ENCODE results near the gene KMT2E. TPM values are rescaled to one million over a fixed set of nuclear protein-coding genes. Genes with fewer than 3 reads are reported as not detected.

KMT2E gene
- total and polyA plus RNA-seq, 4 donors: 20.3 to 277 (median 62.8) TPM

GRCh38 chr7:105073143-105073542 is 59.1 kb downstream of the KMT2E start:
- ATAC-seq (ENCODE audit: insufficient read depth, low FRiP score) (no peak), DNase-seq (no peak)
- Histone ChIP-seq H3K4me1 (ENCODE audit: control insufficient read depth in 5 of 5, insufficient read depth in 5 of 5, low read length in 5 of 5) (no peaks in the 10 kb centered on the region), H3K9ac (ENCODE audit: insufficient read depth in 1 of 2, low read length in 2 of 2) (no peak overlapping the region), H3K9me3 (ENCODE audit: control insufficient read depth in 4 of 4, insufficient read depth in 3 of 4, low read length in 3 of 4) (peaks cover 0 to 1% (median 0%) of the 10 kb centered on the region in 4 donors), H3K27me3 (ENCODE audit: control insufficient read depth in 3 of 3, insufficient read depth in 3 of 3, low read length in 2 of 3) (no peaks in the 10 kb centered on the region), H3K27ac (ENCODE audit: low read depth in 1 of 2, low read length in 1 of 2) (no peak overlapping the region), H3K36me3 (ENCODE audit: control insufficient read depth in 4 of 4, insufficient read depth in 4 of 4, low read length in 4 of 4) (peaks cover 14 to 56% (median 30%) of the 10 kb centered on the region in 4 donors), H3K4me3 (no peak overlapping the region)
- WGBS, 2 donors: 96 to 100% methylated on average over 1 of the region's 1 CpG
- TF ChIP-seq CTCF (IDR thresholded peaks at IDR 0.05; ENCODE audit: control extremely low read depth, extremely low read depth): no peak

- no peak for TF ChIP-seq CTCF (IDR thresholded peaks at IDR 0.05; ENCODE audit: control extremely low read depth, extremely low read depth)
- H3K36me3 ChIP-seq (ENCODE audit: control insufficient read depth in 4 of 4, insufficient read depth in 4 of 4, low read length in 4 of 4): peaks cover 18 to 58% (median 40%) of the 10 kb centered on the region in 4 donors
- ATAC-seq (ENCODE audit: insufficient read depth, low FRiP score): no peak
Observed at GRCh38 chr7:105079348-105079747, 65.3 kb downstream of the KMT2E start.

GRCh38 chr7:105084581-105084980 is 70.6 kb downstream of the KMT2E start:
- no peak for TF ChIP-seq CTCF (IDR thresholded peaks at IDR 0.05; ENCODE audit: control extremely low read depth, extremely low read depth)

More at GRCh38 chr7:105079348-105079747, 65.3 kb downstream of the KMT2E start:
- Histone ChIP-seq H3K9ac (ENCODE audit: insufficient read depth in 1 of 2, low read length in 2 of 2) (no peak overlapping the region), H3K27me3 (ENCODE audit: control insufficient read depth in 3 of 3, insufficient read depth in 3 of 3, low read length in 2 of 3) (no peaks in the 10 kb centered on the region), H3K27ac (ENCODE audit: low read depth in 1 of 2, low read length in 1 of 2) (no peak overlapping the region), H3K4me3 (no peak overlapping the region), H3K4me1 (ENCODE audit: control insufficient read depth in 5 of 5, insufficient read depth in 5 of 5, low read length in 5 of 5) (peaks cover 0 to 3% (median 0%) of the 10 kb centered on the region in 5 donors), H3K9me3 (ENCODE audit: control insufficient read depth in 4 of 4, insufficient read depth in 3 of 4, low read length in 3 of 4) (no peaks in the 10 kb centered on the region)
- WGBS, 2 donors: 95 to 96% methylated on average over 6 of the region's 6 CpGs
- no peak for DNase-seq

GRCh38 chr7:105086850-105087249 is 72.8 kb downstream of the KMT2E start:
- no peak for DNase-seq
- H3K9me3 ChIP-seq (ENCODE audit: control insufficient read depth in 4 of 4, insufficient read depth in 3 of 4, low read length in 3 of 4): no peaks in the 10 kb centered on the region
- TF ChIP-seq CTCF (IDR thresholded peaks at IDR 0.05; ENCODE audit: control extremely low read depth, extremely low read depth): no peak
- no peak overlapping the region for H3K27ac ChIP-seq (ENCODE audit: low read depth in 1 of 2, low read length in 1 of 2)
- H3K4me3 ChIP-seq: no peak overlapping the region
- H3K36me3 ChIP-seq (ENCODE audit: control insufficient read depth in 4 of 4, insufficient read depth in 4 of 4, low read length in 4 of 4): peaks cover 8 to 22% (median 14%) of the 10 kb centered on the region in 4 donors
- no peaks in the 10 kb centered on the region for H3K27me3 ChIP-seq (ENCODE audit: control insufficient read depth in 3 of 3, insufficient read depth in 3 of 3, low read length in 2 of 3)
- H3K9ac ChIP-seq (ENCODE audit: insufficient read depth in 1 of 2, low read length in 2 of 2): no peak overlapping the region
- H3K4me1 ChIP-seq (ENCODE audit: control insufficient read depth in 5 of 5, insufficient read depth in 5 of 5, low read length in 5 of 5): peaks cover 0 to 3% (median 0%) of the 10 kb centered on the region in 5 donors
- no peak for ATAC-seq (ENCODE audit: insufficient read depth, low FRiP score)
- WGBS, 2 donors: 97 to 99% methylated on average over 3 of the region's 3 CpGs

More at GRCh38 chr7:105084581-105084980, 70.6 kb downstream of the KMT2E start:
- H3K36me3 ChIP-seq (ENCODE audit: control insufficient read depth in 4 of 4, insufficient read depth in 4 of 4, low read length in 4 of 4): peaks cover 14 to 29% (median 22%) of the 10 kb centered on the region in 4 donors
- ATAC-seq (ENCODE audit: insufficient read depth, low FRiP score) (no peak), DNase-seq (no peak)
- no peak overlapping the region for H3K4me3 ChIP-seq
- no peak overlapping the region for H3K9ac ChIP-seq (ENCODE audit: insufficient read depth in 1 of 2, low read length in 2 of 2)
- peaks cover 0 to 3% (median 0%) of the 10 kb centered on the region in 5 donors for H3K4me1 ChIP-seq (ENCODE audit: control insufficient read depth in 5 of 5, insufficient read depth in 5 of 5, low read length in 5 of 5)
- no peaks in the 10 kb centered on the region for H3K9me3 ChIP-seq (ENCODE audit: control insufficient read depth in 4 of 4, insufficient read depth in 3 of 4, low read length in 3 of 4)
- 93 to 100% methylated on average over 1 of the region's 1 CpG for WGBS, 2 donors
- peak overlapping the region in 1 of 2 donors; percentile 58 for H3K27ac ChIP-seq (ENCODE audit: low read depth in 1 of 2, low read length in 1 of 2)
- H3K27me3 ChIP-seq (ENCODE audit: control insufficient read depth in 3 of 3, insufficient read depth in 3 of 3, low read length in 2 of 3): no peaks in the 10 kb centered on the region

All from lung (tissue), 12 donors.